ENCODE measurements around the gene IL11RA.

The IL11RA gene

DNA sequence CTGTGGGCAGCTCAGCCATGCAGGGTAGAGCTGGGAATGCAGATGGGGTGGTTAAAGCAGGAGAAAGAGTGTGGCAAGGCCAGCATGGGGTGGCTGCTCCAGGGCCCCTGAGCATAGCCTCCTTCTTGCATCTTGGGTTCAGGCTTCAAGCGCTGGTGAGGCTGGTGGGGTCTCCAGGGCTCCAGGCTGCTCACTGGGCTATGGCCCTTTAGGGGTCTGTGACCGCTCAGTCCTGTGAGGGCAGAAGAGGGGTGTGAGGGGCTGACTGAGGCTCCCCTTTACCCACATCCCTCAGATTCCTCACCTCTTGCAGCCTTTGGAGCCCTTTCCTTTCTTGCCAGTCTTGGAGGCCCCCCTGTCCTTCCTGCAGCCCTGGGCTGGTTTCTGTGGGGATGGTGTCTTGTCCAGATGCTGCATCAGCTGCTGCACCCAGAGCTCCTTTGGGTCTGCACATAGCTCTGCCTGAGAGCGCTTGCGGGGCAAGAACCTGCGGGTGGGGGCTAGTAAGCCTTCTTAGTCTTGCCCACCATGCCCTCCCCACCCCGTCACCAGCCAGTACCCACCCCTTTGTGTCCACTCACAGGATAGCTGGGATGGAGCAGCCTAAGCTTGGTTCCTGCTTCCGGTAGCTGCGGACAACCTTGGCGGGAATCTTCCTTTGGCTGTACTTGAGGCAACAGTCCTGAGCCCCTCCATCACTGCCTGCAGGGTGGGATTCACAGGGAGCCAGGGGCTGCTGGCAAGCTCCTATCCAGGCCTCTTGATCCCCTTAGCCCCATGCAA is 57.4 kb downstream of the IL11RA start:
- no peaks in the 10 kb centered on the region for H3K36me3 ChIP-seq (ENCODE audit: control insufficient read depth, insufficient read depth, low read length)
- H3K9me3 ChIP-seq (ENCODE audit: control insufficient read depth, insufficient read depth, low read depth, low read length): no peaks in the 10 kb centered on the region
- H3K27ac ChIP-seq (ENCODE audit: low read depth, low read length): no peak overlapping the region
- H3K9ac ChIP-seq (ENCODE audit: low read length): no peak overlapping the region
- H3K4me3 ChIP-seq (ENCODE audit: low read depth, low read length): no peak overlapping the region
- H3K4me1 ChIP-seq (ENCODE audit: control insufficient read depth, insufficient read depth, low read length): no peaks in the 10 kb centered on the region
- H3K27me3 ChIP-seq (ENCODE audit: control insufficient read depth, insufficient read depth, low read length): peaks cover 4% of the 10 kb centered on the region; the same call in 1 of the 2 replicates

GRCh38 chr9:34710023-34710422 is 58.0 kb downstream of the IL11RA start, which contains the start of gene CCL21:
Gene CCL21, minus strand, starts transcription at chr9:34710136. Its CDS starts 70 bp downstream, at chr9:34710066.
- H3K36me3 ChIP-seq (ENCODE audit: control insufficient read depth, insufficient read depth, low read length): no peaks in the 10 kb centered on the region
- no peak within 1 kb of the TSS for H3K4me3 ChIP-seq (ENCODE audit: low read depth, low read length)
- H3K27me3 ChIP-seq (ENCODE audit: control insufficient read depth, insufficient read depth, low read length): peaks cover 10% of the 10 kb centered on the region
- no peak within 1 kb of the TSS for H3K27ac ChIP-seq (ENCODE audit: low read depth, low read length)
- H3K4me1 ChIP-seq (ENCODE audit: control insufficient read depth, insufficient read depth, low read length): no peaks in the 10 kb centered on the region
- H3K9ac ChIP-seq (ENCODE audit: low read length): no peak within 1 kb of the TSS
- H3K9me3 ChIP-seq (ENCODE audit: control insufficient read depth, insufficient read depth, low read depth, low read length): no peaks in the 10 kb centered on the region
